NCI-H128 (cell line): ENCODE measurements around the gene CYTH4.
A peak's percentile ranks its signal among the peaks of the same experiment; 100 is the strongest.

ENCODE experiments used
- DNase-seq: peaks from one replicate; lab custom pipeline; 2025; ENCODE audit not compliant: unreplicated experiment; lab: John Stamatoyannopoulos, UW

The CYTH4 gene

GRCh38 chr22:37308385-37309200 is 26.3 kb downstream of the CYTH4 start:
- no peak for DNase-seq

DNA sequence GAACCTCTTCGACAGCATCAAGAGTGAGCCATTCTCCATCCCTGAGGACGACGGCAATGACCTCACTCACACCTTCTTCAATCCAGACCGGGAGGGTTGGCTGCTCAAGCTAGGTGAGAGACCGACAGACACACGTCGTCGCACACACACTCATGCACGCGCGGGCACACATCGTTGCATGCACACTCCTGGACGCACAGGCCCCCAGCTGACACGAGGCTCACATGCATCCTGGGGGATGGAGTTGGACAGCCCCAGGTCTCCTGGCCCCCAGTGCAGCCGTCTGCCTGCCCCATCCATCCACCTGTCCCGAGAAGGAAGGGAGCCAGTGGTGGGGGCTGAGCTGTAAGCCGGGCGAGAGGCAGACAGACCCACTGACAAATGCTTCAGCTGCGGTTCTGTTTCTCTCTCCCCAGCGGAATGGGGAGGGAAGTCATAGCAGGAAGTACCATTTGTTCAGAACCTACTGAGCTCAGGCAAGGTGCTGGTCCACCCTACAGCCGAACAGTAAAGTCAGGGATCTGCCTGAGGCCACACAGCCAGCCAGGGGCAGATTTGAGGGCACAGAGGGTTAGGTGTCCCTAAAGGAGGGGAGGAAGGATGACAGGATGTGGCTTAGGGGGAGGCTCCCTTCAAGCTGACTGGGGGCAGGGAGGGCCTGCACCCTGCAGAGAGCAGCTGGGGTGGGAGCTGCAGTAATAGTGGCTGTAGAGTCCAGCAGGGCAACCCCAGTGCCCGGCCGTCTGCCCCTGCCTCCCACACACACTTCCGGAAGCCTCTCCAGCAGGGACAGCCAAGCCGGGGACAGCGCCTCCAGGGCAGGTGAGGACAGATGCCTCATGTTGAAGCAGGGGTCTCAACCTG is 27.1 kb downstream of the CYTH4 start:
- DNase-seq = no peak

DNA sequence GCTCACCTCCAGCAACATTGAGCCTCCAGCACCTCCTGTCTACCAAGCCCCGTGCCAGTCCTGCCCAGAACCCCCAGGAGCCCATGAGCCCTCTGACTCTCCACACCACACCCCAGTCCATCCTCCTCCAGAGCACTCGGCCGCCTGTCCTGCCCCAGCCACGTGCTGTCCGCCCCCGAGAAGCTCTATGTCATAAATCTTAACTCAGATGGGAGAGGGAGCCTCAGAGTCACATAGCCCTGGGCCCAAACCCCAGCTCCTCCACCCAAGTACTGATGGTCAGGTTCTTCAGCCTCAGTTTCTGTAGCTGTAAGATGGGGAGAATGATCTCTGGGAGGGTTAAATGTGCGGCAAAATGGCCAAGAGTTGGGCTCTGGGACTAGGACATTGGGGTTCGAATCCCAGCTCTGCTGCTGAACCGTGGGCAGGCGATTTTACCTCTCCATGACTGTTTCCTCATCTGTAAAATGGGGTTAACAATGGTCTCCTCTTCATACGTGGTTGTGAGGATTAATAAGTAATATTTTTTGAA is 27.8 kb downstream of the CYTH4 start:
- DNase-seq = no peak

DNA sequence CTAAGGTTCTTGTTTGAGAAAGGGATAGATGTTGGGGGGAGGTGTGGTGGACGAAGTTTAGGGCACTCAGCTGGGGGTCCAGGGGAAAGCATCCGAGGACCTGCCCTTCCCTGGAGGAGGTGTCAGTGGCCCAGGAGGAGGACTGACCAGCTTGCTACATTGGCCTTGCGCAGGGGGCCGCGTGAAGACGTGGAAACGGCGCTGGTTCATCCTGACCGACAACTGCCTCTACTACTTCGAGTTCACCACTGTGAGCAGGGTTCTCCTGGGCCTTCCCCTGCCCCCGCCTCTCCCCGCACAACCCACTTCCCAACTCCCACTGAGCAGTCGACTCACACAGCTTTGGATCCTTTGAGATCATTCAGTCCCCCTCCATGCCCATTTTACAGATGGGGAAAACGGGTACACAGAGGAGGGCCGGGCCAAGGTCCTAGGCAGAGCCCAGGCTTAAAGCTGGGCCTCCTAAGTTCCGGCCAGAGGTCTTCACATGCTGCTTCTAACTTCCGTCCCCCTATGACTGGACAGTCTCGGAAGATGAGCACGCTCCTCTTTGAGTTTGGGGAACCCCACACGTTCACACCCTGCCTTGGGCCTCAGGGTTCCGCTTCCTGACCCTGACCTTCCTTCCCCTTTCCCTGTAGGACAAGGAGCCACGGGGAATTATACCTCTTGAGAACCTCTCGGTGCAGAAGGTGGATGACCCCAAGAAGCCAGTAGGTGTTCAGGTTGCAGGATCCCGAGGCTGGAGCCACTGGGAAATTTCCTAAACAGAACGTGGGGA is 28.7 kb downstream of the CYTH4 start:
- DNase-seq = no peak

GRCh38 chr22:37311761-37312312 is 29.5 kb downstream of the CYTH4 start:
- DNase-seq = no peak

GRCh38 chr22:37312549-37313183 is 30.4 kb downstream of the CYTH4 start:
- no peak for DNase-seq

GRCh38 chr22:37313376-37314314 is 31.3 kb downstream of the CYTH4 start:
- no peak for DNase-seq

DNA sequence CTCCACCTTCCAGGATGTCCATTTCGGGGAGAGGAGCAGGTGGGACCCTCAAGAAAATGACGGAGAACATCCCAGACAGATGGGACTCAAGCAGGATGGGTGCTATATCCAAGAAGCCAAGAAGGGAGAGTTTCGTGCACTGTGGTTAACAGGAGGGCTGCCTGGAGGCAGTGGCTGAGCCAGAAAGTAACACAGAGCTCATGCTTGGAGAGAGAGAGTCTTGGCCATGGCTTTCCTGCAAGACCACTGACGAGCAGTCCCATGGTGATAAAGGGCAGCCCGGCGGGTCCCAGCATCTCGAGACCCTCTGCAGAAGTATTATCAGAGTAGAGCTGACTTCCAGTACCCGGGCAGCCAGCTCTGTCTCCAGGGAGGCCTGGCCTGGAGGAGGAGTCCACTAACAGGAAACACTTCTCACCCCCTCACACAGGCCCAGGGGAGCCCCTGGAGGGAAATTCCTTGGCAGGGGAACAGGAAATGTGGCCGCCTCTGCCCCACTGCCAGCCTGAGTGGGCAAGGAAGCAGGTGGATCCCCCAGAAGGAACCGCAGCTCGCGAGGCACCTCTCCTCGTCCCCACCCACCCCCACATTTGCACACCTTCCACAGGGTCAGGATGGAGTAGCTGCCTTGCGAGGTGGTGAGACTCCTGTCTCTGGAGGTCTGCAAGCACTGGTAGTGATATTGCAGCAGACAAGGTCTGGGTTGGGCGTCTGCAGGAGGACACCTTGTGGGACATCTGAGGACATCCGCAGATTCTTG is 32.2 kb downstream of the CYTH4 start:
- no peak for DNase-seq

DNA sequence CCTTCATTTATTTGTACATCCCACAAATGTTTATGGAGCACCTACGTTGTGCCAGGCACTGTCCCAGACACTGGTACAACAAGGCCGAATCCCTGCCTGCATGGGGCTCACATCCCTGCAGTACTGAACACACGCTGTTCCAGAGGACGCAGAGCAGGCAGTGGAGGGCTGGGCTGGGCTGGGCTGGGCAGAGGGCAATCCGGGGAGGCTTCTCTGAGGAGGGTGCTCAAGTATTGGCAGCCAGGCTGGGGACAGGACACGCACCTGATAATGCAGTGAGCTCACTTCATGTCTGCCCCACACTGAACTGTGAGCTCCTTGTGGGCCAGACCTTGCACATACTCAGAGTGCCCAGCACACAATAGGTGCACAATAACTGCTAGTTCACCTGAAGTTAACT is 34.1 kb downstream of the CYTH4 start:
- no peak for DNase-seq

DNA sequence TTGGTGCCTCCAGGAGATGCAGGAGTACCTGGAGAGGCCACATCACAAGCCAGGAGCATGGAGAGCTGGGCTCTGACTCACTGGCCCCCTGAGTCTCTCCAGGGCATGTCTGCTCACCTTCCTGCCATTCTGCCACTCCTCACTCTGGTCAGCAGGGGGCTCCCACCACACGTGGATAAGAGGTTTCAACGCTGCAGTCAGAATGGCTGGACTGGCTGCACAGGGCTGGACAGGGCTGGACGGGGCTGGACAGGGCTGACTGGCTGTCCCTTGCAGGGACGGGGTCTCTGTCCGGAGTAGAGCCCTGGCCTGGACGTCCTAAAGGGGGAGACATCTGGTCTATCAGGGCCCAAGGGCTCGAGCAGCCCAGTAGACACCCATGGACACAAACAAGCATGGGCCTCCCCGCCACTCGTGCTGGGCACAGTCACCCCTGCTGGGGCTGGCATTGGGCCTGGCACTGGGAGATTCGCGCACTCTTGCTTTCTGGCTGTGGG is 34.6 kb downstream of the CYTH4 start:
- peak; percentile 1 for DNase-seq

- DNase-seq = no peak
Observed at GRCh38 chr22:37317698-37318210, 35.4 kb downstream of the CYTH4 start.

- no peak for DNase-seq
Observed at GRCh38 chr22:37318364-37319109, 36.2 kb downstream of the CYTH4 start.

DNA sequence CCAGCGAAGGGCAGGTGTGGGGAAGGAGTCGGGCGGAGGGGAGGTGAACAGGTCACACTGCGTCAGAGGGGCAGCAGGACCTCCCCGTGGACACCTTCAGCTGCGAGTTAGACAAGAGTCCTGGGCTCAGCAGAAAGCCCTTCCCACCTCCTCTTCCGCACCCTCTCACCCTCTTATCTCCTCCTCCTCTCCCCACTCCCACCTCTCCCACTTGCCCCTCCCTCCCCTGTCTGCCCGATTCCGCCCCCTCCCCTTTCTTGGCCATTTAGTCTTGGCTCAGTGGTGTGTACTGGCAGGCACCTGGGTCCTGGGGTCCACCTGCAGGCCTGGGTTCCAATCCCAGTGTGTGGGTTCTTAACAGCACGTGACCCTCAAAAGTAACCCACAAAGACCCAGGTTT is 37.2 kb downstream of the CYTH4 start:
- no peak for DNase-seq

GRCh38 chr22:37320726-37321677 is 38.7 kb downstream of the CYTH4 start:
- DNase-seq = no peak

DNA sequence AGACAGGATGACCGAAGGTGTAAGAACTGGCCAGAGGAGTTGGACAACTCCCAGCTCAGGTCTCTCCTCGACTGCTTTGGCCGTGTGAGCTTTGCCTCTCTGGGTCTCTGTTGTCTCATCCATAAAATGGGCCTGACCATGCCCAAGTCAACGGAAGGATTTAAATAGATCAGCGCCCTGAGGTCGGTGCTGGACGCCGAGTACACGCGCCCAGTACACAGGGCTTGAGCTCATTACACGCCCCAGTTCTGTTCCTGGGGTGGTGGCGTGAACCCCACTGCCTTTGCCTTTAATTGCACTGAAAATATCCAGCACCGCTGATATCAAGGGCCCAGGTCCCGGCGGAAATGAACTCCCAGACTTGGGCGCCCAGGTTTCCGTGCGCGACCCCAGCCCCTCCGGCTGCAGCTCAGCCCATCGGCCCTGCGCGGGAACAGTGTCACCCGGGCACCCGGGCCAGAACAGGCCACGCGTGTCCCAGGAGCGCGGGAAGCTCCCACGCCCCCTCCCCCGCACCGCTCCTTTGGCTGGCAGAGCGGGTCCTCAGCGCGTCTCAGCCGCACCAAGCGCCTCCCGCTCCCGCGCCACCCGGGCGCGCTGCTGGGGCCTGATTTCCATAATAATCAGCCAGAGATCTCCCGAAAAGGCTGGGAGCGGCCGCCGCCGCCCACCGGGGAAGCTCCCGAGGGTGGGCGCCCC is 42.2 kb downstream of the CYTH4 start:
- no peak for DNase-seq

DNA sequence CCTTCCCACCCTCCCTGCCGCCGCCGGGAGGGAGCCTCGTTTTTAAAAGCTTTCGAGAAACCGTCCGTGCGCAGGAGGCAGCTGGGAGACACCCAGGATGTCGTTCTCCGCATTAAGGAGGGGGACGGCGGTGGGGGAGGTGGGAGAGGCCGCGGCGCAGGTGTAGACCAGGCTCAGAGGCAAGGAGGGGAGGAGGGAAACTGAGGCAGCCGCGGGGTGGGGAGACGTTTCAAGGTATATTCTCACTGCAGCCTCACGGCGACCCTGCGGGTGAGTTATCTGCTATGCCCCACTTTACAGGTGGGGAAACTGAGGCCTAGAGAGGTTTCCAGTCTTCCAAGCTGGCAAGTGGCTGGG is 42.7 kb downstream of the CYTH4 start:
- DNase-seq = no peak
